Measurements from ENCODE around the gene COL24A1.

- TF ChIP-seq, protein P1, sequence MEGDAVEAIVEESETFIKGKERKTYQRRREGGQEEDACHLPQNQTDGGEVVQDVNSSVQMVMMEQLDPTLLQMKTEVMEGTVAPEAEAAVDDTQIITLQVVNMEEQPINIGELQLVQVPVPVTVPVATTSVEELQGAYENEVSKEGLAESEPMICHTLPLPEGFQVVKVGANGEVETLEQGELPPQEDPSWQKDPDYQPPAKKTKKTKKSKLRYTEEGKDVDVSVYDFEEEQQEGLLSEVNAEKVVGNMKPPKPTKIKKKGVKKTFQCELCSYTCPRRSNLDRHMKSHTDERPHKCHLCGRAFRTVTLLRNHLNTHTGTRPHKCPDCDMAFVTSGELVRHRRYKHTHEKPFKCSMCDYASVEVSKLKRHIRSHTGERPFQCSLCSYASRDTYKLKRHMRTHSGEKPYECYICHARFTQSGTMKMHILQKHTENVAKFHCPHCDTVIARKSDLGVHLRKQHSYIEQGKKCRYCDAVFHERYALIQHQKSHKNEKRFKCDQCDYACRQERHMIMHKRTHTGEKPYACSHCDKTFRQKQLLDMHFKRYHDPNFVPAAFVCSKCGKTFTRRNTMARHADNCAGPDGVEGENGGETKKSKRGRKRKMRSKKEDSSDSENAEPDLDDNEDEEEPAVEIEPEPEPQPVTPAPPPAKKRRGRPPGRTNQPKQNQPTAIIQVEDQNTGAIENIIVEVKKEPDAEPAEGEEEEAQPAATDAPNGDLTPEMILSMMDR (IDR thresholded peaks at IDR 0.05) = no peak
- TF ChIP-seq GABPB1 (CRISPR knock-in tag; IDR thresholded peaks at IDR 0.05) = no peak
Observed at GRCh38 chr1:86062453-86062852, 94.1 kb downstream of the COL24A1 start.
